NCI-H446 (cell line): ENCODE data around the gene SNAPC1.
A peak's percentile ranks its signal among the peaks of the same experiment; 100 is the strongest.

ENCODE experiments used
- DNase-seq, 2 experiments: peaks; one replicate each; lab custom pipeline; 2025; lab: John Stamatoyannopoulos, UW

The SNAPC1 gene

DNA sequence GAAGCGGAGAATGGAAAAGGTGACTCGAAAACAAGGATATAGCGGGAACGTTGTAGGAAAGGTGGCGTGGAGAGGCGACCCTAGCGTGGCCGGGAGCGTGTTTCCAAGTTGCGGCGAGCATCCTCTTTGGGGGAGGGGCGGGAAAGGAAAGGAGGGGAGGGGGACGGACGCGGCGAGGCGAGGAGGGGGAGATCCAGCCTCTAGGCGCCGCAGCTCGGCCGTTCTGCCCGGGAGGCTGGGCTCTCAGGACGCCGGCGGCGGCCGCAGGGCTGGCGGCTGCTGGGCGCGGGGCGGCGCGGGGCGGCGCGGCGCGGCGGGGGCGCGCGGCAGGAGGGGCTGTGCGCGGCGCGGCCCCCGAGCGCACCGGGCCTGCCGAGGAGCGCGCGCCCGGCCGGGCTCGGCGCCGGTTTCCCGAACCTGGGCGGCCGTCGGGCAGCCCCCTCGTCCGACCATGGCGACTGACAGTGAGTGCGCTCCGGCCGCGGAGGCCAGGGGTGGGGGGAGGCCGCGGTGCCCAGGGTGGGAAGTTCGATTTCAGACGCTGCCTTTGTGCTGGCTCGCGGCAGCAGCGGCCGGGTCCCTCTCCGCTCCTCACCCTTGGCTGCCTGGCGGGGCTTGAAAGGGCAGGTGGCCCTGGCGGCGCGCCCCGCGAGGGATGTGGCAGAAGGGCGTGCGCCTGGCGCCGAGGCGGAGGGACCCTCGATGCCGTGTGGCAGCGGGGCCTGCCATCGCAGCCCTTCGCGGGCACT is 50.3 kb downstream of the SNAPC1 start, which contains the start of gene SYT16:
TSS of gene SYT16 (plus strand) at position 357 of the 749 bp plus-strand sequence.
- no peak for DNase-seq

DNA sequence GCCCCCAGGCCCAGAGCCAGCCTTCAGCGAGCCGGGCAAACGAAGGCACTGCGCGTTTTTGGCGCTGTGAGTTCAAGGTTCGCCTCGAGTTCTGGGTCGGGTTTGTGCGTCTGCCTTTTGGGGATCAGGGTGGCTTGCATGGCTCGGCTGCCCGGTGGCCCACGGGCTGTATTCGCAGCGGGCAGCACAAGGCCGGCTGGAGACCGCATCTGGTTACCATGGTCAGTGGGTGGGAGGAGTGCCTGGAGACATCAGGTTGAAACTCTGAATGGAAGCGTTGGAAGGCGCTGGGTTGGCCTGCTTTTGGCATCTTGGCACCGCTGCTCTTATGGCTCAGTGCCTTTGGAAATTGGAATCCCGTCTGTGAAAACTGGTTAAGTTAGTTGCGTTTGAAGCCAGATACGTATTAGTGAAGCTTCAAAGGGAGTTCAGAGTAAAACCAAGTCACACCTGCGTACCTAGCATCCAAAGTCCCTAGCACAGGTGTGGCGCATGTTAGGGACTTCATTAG is 50.9 kb downstream of the SNAPC1 start:
- peak; percentile 27 to 31 for DNase-seq

DNA sequence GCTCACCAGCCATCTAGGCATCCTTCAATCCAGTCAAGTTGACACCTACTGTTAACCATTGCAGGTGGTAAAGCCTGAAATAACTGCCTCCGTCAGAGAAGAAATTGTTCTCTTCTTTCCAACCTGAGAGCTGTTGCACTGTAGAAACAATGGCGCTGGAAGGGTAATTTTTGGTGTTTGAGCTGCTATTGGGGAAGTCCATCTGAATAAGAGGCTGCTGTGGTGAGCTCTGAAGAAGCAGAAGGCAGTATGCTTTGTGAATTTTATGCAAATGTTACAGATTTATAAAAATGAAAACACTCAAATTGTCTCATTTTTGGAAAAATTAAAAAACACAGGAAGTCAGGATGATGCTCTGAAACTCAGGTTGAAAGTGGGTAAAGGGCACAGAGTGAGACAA is 60.2 kb downstream of the SNAPC1 start:
- DNase-seq: no peak

DNA sequence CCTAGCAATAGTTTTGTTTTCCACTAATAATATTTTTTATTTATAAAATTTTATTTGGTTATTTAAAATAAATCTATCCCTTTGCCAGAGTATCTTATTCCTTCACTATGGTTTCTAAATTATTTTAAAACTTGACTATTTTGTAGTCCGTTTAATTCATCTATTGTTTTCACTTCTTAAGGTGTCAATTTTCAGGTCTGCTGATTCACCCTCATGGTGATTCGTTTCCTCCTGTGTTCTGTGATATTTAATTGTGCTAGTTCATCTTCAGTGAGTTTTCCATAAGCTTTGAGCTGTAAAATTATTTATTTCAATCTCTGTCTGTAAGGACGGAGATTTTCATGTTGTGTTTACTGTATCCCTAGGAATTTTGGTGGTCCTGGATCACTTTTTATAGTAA is 70.6 kb downstream of the SNAPC1 start:
- DNase-seq: no peak

DNA sequence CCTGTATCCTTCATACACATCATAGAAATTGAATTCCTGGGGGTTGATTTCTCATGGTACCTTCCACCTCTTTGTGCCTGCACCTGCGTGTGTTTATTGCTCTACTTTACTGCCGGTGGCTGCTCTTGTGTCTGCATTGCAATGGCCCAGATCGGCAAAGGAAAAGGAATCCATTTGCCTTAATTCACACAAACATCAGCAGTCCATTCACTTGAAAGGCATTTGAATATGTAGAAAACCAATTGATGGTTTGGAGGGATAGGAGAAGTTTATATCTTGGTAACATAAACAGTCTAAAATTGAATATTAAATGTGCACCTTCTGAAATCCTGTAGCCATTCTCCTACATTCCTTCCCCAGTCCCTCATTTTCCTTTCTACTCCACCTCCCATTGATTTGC is 74.0 kb downstream of the SNAPC1 start:
- DNase-seq: no peak

DNA sequence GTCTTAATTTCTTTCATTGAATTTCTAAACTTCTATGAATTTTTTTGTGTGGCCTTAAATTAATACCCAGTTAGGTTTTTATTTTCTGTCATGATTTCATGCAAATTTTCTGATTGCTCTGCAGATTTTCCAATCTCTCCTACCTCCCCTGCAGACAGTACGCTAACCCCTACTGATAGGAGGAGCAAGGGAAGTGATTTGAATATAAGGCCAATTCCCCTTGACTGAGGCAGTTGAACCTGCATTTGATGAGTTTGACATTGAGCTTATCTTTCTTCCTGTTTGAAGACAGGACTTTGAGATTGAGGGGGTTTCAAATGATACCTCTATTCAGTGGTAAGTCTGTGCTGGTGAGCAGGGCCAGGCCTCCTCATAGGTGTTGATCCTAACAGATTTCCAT is 74.6 kb downstream of the SNAPC1 start:
- no peak for DNase-seq

DNA sequence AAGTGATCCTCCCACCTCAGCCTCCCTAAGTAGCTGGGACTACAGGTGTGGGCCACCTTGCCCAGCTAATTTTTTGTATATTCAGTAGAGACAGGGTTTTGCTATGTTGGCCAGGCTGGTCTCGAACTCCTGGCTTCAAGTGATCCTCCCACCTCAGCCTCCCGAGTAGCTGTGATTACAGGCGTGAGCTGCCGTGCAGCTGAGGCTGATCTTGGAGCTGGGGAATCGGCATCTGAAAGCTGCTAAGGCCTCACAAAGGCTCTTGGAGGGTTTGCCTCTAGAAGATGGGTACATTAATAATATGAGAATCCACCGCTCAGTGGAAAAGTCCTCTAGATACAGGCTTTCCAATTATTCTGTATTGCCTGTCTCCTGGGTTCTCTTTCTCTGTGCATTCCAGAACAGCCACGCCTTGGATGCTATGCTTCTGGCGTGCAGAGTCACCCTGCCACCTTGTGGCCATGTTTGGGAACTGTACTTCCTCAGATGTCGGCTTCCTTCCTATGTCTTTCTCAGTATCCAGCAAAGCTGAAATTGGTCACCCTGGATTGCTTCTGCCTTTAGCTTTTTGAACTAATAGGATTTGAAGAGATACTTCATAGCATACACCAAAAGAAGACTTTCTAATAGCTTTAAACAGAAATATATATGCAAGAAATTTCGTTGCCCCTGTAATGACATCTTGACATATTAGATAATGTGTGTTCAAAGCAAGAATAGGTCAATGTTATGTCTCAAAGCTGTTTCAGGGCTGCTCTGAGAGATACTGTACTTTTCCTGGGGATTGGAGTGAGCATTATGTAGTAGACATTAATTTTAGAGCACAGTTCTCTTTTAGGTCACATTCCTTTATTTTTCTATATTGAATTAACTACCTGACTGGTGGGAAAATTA is 75.4 kb downstream of the SNAPC1 start:
- peak; percentile 45 to 80 for DNase-seq

DNA sequence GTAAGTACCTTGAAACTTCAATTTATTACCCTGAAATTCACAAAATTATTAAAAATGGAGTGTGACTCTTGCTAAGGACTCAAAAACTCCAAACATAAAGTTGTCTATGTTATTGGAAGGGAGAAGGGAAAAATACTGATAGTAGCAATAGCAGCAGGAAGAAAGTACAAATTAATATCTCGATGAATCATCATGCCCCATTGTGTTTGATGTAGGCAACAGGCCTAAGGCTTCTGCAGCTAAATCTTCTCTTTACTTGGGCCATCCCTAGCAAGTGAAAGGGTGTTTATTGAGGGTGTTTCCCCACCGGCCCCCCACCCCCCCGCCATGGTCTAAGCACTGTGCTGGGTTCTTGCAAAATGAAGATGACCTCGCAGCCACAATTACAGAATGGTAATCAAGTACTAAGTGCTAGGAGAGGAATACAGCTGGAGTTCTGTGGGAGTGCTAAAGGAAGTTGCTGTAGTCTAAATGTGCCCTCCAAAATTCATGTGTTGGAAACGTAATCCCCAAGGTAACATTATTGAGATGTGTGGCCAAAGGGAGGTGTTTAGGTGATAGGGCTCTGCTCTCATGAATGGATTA is 76.5 kb downstream of the SNAPC1 start:
- no peak for DNase-seq

DNA sequence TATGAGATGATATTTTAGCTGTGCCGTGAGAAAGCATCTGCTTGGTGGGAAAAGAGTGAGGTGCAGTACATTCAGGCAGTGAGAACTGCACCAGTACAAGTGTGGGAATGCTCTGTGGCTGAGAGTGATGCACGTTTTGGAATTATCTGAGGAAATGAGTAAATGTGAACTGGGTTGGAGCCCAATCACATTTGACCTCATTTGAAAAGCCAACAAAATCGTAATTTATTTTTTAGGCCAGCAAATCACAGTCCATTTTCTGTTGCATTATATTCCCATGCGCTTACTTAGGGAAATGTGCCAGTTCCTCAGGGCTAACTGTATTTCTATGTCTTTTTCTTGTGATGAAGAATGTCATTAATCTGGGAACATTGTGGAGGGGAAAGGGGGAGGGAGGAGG is 77.3 kb downstream of the SNAPC1 start:
- no peak for DNase-seq

DNA sequence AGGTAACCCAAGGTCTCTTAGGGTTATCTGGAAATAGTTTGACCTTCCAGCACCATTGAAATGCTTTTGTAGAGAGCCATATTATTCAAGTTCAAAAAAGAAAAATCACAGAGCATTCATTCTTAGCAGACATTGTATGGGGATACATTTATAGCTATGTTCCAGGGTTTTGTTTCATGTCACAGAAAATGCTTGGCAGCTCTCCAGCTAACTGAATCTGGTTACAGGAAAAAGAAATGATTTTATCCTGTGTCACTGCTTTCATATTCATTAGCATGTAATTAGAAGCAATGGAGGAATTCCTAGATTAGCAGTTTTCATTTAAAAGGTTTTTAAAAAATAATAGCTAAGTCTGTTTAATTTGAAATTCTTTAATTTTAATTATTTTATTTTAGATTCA is 78.9 kb downstream of the SNAPC1 start:
- DNase-seq: no peak
